Thyroid gland (tissue), 4 donors: Measurements from ENCODE around the gene FNIP1.

ENCODE experiments used
- POLR2A ChIP-seq, 2 donors: fragments of 450-650 bp; IDR thresholded peaks; one replicate each; pipeline ENCODE4 v1.6.1; 2017; ENCODE audit warnings: antibody characterized with exemption in 2 of 2, mild to moderate bottlenecking in 2 of 2, moderate library complexity in 1 of 2
- TF ChIP-seq, protein P1 (sequence below), 6 experiments: fragments of 200-600 bp in 3 of 6; fragments of 450-650 bp in 3 of 6; sonication (generic) in 3 of 6; IDR thresholded peaks; one replicate each; pipeline ENCODE4 v1.5.1; 2016 to 2019; ENCODE audit warnings: antibody characterized with exemption in 6 of 6, mild to moderate bottlenecking in 2 of 6, inconsistent platforms in 1 of 6, moderate library complexity in 1 of 6

- TF ChIP-seq, protein P1, sequence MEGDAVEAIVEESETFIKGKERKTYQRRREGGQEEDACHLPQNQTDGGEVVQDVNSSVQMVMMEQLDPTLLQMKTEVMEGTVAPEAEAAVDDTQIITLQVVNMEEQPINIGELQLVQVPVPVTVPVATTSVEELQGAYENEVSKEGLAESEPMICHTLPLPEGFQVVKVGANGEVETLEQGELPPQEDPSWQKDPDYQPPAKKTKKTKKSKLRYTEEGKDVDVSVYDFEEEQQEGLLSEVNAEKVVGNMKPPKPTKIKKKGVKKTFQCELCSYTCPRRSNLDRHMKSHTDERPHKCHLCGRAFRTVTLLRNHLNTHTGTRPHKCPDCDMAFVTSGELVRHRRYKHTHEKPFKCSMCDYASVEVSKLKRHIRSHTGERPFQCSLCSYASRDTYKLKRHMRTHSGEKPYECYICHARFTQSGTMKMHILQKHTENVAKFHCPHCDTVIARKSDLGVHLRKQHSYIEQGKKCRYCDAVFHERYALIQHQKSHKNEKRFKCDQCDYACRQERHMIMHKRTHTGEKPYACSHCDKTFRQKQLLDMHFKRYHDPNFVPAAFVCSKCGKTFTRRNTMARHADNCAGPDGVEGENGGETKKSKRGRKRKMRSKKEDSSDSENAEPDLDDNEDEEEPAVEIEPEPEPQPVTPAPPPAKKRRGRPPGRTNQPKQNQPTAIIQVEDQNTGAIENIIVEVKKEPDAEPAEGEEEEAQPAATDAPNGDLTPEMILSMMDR (IDR thresholded peaks at IDR 0.05): no peak
- TF ChIP-seq POLR2A (IDR thresholded peaks at IDR 0.05): no peak
These were observed 27.5 kb downstream of the FNIP1 start for GRCh38 chr5:131769336-131769735.
